Fibroblast of villous mesenchyme (primary cell): ENCODE measurements around the gene IGSF9B. TPM values are rescaled to one million over a fixed set of nuclear protein-coding genes. Genes with fewer than 3 reads are reported as not detected.

ENCODE experiments used
- DNase-seq: peaks from one replicate; pipeline ENCODE4 v3.0.0-alpha.2; 2010; ENCODE audit warnings: low read depth
- H3K4me3 ChIP-seq: 2 replicates; pipeline ENCODE4 v1.5.1; 2011; ENCODE audit warnings: low read depth, mild to moderate bottlenecking, low read length
- CTCF ChIP-seq: IDR thresholded peaks from 2 replicates; pipeline ENCODE4 v1.5.1; 2012; ENCODE audit warnings: low read depth, mild to moderate bottlenecking, low read length; ENCODE audit not compliant: insufficient read depth
- total RNA-seq: library from RNA; depleted of rRNA; stranded (reverse); fragments of >200 nt; gene quantifications from 2 replicates; pipeline ENCODE4 v1.2.3, GENCODE V29; 2012

The IGSF9B gene
- total RNA-seq, 1 donor = under 0.01 TPM

- no peak overlapping the region for H3K4me3 ChIP-seq
- peak; percentile 2 for DNase-seq
- peak; percentile 31 for TF ChIP-seq CTCF
These were observed 10.3 kb upstream of the IGSF9B start for GRCh38 chr11:133966921-133967598.

GRCh38 chr11:133966172-133966651 is 9.4 kb upstream of the IGSF9B start:
- H3K4me3 ChIP-seq = no peak overlapping the region
- TF ChIP-seq CTCF = no peak
- no peak for DNase-seq

GRCh38 chr11:133965031-133965601 is 8.3 kb upstream of the IGSF9B start:
- DNase-seq = peak; percentile 3
- TF ChIP-seq CTCF = no peak
- no peak overlapping the region for H3K4me3 ChIP-seq

- no peak for DNase-seq
- no peak overlapping the region for H3K4me3 ChIP-seq
- TF ChIP-seq CTCF = no peak
These were observed 7.6 kb upstream of the IGSF9B start for GRCh38 chr11:133964356-133964755.

GRCh38 chr11:133961890-133962289 is 5.1 kb upstream of the IGSF9B start:
- no peak overlapping the region for H3K4me3 ChIP-seq
- TF ChIP-seq CTCF = no peak
- DNase-seq = no peak

GRCh38 chr11:133957900-133958299 is 1.1 kb upstream of the IGSF9B start:
- no peak overlapping the region for H3K4me3 ChIP-seq
- no peak for DNase-seq
- no peak for TF ChIP-seq CTCF
